H9 (cell line): Measurements from ENCODE around the gene CSDE1. TPM values are rescaled to one million over a fixed set of nuclear protein-coding genes. Genes with fewer than 3 reads are reported as not detected.

ENCODE experiments used
- DNase-seq: peaks from one replicate; pipeline ENCODE4 v3.0.0-alpha.2; 2017
- H2AFZ ChIP-seq: one replicate; pipeline ENCODE4 v1.6.1; 2013; ENCODE audit warnings: mild to moderate bottlenecking, low read length, control low read depth, moderate library complexity
- H2AK5ac ChIP-seq: 2 replicates; pipeline ENCODE4 v1.6.1; 2013; ENCODE audit warnings: low read length, control low read depth, mixed read lengths; ENCODE audit not compliant: insufficient read length
- H2BK120ac ChIP-seq: one replicate; pipeline ENCODE4 v1.6.1; 2013; ENCODE audit warnings: low read depth, mild to moderate bottlenecking, low read length, control low read depth, inconsistent platforms; ENCODE audit not compliant: poor library complexity, severe bottlenecking
- H2BK12ac ChIP-seq: 2 replicates; pipeline ENCODE4 v1.6.1; 2013; ENCODE audit warnings: low read length, control low read depth, mixed read lengths, low read depth; ENCODE audit not compliant: insufficient read length
- H2BK15ac ChIP-seq: 2 replicates; pipeline ENCODE4 v1.6.1; 2013; ENCODE audit warnings: low read depth, low read length, control low read depth
- H2BK20ac ChIP-seq: one replicate; pipeline ENCODE4 v1.6.1; 2013; ENCODE audit warnings: low read depth, mild to moderate bottlenecking, low read length, control low read depth, inconsistent platforms; ENCODE audit not compliant: poor library complexity, severe bottlenecking
- H2BK5ac ChIP-seq: 2 replicates; pipeline ENCODE4 v1.6.1; 2013; ENCODE audit warnings: low read length, control low read depth, mixed read lengths; ENCODE audit not compliant: insufficient read length
- H3K14ac ChIP-seq: 2 replicates; pipeline ENCODE4 v1.6.1; 2013; ENCODE audit warnings: low read length, control low read depth; ENCODE audit not compliant: insufficient read depth
- H3K18ac ChIP-seq: 2 replicates; pipeline ENCODE4 v1.6.1; 2013; ENCODE audit warnings: low read depth, mild to moderate bottlenecking, mixed read lengths, low read length, control low read depth; ENCODE audit not compliant: insufficient read length
- H3K23ac ChIP-seq: 2 replicates; pipeline ENCODE4 v1.6.1; 2013; ENCODE audit warnings: low read length, control low read depth, mixed read lengths, low read depth; ENCODE audit not compliant: insufficient read length
- H3K23me2 ChIP-seq: 2 replicates; pipeline ENCODE4 v1.6.1; 2013; ENCODE audit warnings: low read depth, mild to moderate bottlenecking, mixed read lengths, low read length, control low read depth; ENCODE audit not compliant: insufficient read length, poor library complexity, severe bottlenecking
- H3K27ac ChIP-seq: 2 replicates; pipeline ENCODE4 v1.5.1; 2013; ENCODE audit warnings: low read length, control low read depth, mixed read lengths, low read depth; ENCODE audit not compliant: insufficient read length
- H3K27me3 ChIP-seq: 2 replicates; pipeline ENCODE4 v1.6.1; 2013; ENCODE audit warnings: low read length, control low read depth, inconsistent platforms; ENCODE audit not compliant: insufficient read depth
- H3K4ac ChIP-seq: 2 replicates; pipeline ENCODE4 v1.6.1; 2013; ENCODE audit warnings: low read depth, mild to moderate bottlenecking, control low read depth, inconsistent platforms, low read length, moderate library complexity
- H3K4me1 ChIP-seq: 2 replicates; pipeline ENCODE4 v1.6.1; 2013; ENCODE audit warnings: low read length, control low read depth, inconsistent platforms; ENCODE audit not compliant: insufficient read depth
- H3K4me2 ChIP-seq: 2 replicates; pipeline ENCODE4 v1.6.1; 2013; ENCODE audit warnings: low read length, control low read depth, mixed read lengths; ENCODE audit not compliant: insufficient read length, insufficient read depth
- H3K56ac ChIP-seq: 2 replicates; pipeline ENCODE4 v1.6.1; 2013; ENCODE audit warnings: low read depth, mild to moderate bottlenecking, mixed read lengths, low read length, control low read depth; ENCODE audit not compliant: insufficient read length
- H3K79me1 ChIP-seq: 2 replicates; pipeline ENCODE4 v1.6.1; 2013; ENCODE audit warnings: low read depth, mild to moderate bottlenecking, moderate library complexity, low read length, control low read depth, inconsistent platforms; ENCODE audit not compliant: insufficient read depth, poor library complexity, severe bottlenecking
- H3K79me2 ChIP-seq: 2 replicates; pipeline ENCODE4 v1.6.1; 2013; ENCODE audit warnings: low read length, control low read depth, inconsistent platforms; ENCODE audit not compliant: insufficient read depth
- H3K9ac ChIP-seq: 2 replicates; pipeline ENCODE4 v1.6.1; 2013; ENCODE audit warnings: low read length, control low read depth, mixed read lengths; ENCODE audit not compliant: insufficient read length; ENCODE audit errors: extremely low read depth
- H3K9me3 ChIP-seq: one replicate; pipeline ENCODE4 v1.6.1; 2013; ENCODE audit warnings: low read depth, low read length, inconsistent platforms; ENCODE audit not compliant: control insufficient read depth
- H3T11ph ChIP-seq: one replicate; pipeline ENCODE4 v1.6.1; 2013; ENCODE audit warnings: mild to moderate bottlenecking, low read length, control low read depth, inconsistent platforms
- H4K20me1 ChIP-seq: one replicate; pipeline ENCODE4 v1.6.1; 2013; ENCODE audit not compliant: control insufficient read depth, insufficient read length, insufficient read depth
- H4K5ac ChIP-seq: 2 replicates; pipeline ENCODE4 v1.6.1; 2013; ENCODE audit warnings: low read depth, mild to moderate bottlenecking, mixed read lengths, low read length, control low read depth; ENCODE audit not compliant: insufficient read length
- H4K8ac ChIP-seq: replicated peaks from 2 replicates; pipeline ENCODE4 v1.6.1; 2013; ENCODE audit warnings: low read length, control low read depth, mixed read lengths, low read depth; ENCODE audit not compliant: insufficient read length
- H4K91ac ChIP-seq: 2 replicates; pipeline ENCODE4 v1.6.1; 2013; ENCODE audit warnings: low read depth, mild to moderate bottlenecking, moderate library complexity, mixed read lengths, low read length, control low read depth; ENCODE audit not compliant: insufficient read length
- H3K27ac Mint-ChIP-seq, 3 experiments: 2 replicates in 2 of 3; 3 replicates in 1 of 3; pipeline ENCODE4 v1.8.0; 2020 to 2021; ENCODE audit warnings: mixed read lengths in 3 of 3, mild to moderate bottlenecking in 1 of 3, moderate library complexity in 1 of 3
- H3K27me3 Mint-ChIP-seq: 2 replicates; pipeline ENCODE4 v1.8.0; 2021; ENCODE audit warnings: low read depth, mild to moderate bottlenecking, moderate library complexity, mixed read lengths
- H3K36me3 Mint-ChIP-seq, 3 experiments: 2 replicates in 2 of 3; 3 replicates in 1 of 3; pipeline ENCODE4 v1.8.0; 2020 to 2021; ENCODE audit warnings: low read depth in 3 of 3, mixed read lengths in 3 of 3; ENCODE audit not compliant: insufficient read depth in 1 of 3
- H3K4me1 Mint-ChIP-seq, 2 experiments: 2 replicates each; pipeline ENCODE4 v1.8.0; 2020; ENCODE audit warnings: mixed read lengths in 2 of 2
- H3K4me3 Mint-ChIP-seq, 2 experiments: 2 replicates in 1 of 2; 3 replicates in 1 of 2; pipeline ENCODE4 v1.8.0; 2020 to 2021; ENCODE audit warnings: mild to moderate bottlenecking in 2 of 2, mixed read lengths in 2 of 2, moderate library complexity in 1 of 2
- H3K9me3 Mint-ChIP-seq, 2 experiments: 2 replicates in 1 of 2; 3 replicates in 1 of 2; pipeline ENCODE4 v1.8.0; 2020; ENCODE audit warnings: mild to moderate bottlenecking in 2 of 2, mixed read lengths in 2 of 2, moderate library complexity in 1 of 2
- CTCF ChIP-seq: fragments of 200-600 bp; sonication (generic); conservative IDR thresholded peaks from 3 replicates; pipeline ENCODE4 v1.8.0; 2021; ENCODE audit warnings: antibody characterized with exemption, mild to moderate bottlenecking
- WGBS: extraction: QIAGEN DNeasy Blood & Tissue Kit; methylation state at CpG from one replicate; pipeline ENCODE4 v1.1.7; 2013; ENCODE audit warnings: missing lambda C conversion rate, low lambda C conversion rate, mixed read lengths; ENCODE audit not compliant: insufficient read length; ENCODE audit errors: extremely low coverage; 5-methylcytosine and 5-hydroxymethylcytosine counted together
- total RNA-seq: library from RNA; stranded (reverse); gene quantifications from 2 replicates; pipeline ENCODE4 v1.2.1, GENCODE V29; 2021

CSDE1 gene
- total RNA-seq, 1 experiment from 2014 or later, result 645 TPM

GRCh38 chr1:114677691-114678090, 80.1 kb downstream of the CSDE1 start:
- no peak overlapping the region for H2AK5ac ChIP-seq
- H4K20me1 ChIP-seq, result no peaks in the 10 kb centered on the region
- no peak overlapping the region for H2BK15ac ChIP-seq
- no peak for DNase-seq
- H4K8ac ChIP-seq, result no peak overlapping the region
- no peak overlapping the region for H3T11ph ChIP-seq
- no peaks in the 10 kb centered on the region for H3K9me3 ChIP-seq
- no peak for TF ChIP-seq CTCF
- H3K27me3 ChIP-seq, result no peaks in the 10 kb centered on the region
- H4K5ac ChIP-seq, result no peak overlapping the region
- Mint-ChIP-seq H3K4me3 (no peak overlapping the region), H3K4me1 (no peaks in the 10 kb centered on the region), H3K9me3 (no peaks in the 10 kb centered on the region), H3K27ac (no peak overlapping the region), H3K36me3 (no peaks in the 10 kb centered on the region), H3K27me3 (peaks cover 38% of the 10 kb centered on the region)
- no peak overlapping the region for H3K23ac ChIP-seq
- H3K4me1 ChIP-seq, result no peaks in the 10 kb centered on the region
- no peak overlapping the region for H3K27ac ChIP-seq
- H3K18ac ChIP-seq, result no peak overlapping the region
- no CpG with 5 or more reads among the region's 5 CpGs for WGBS
- H2BK20ac ChIP-seq, result no peak overlapping the region
- no peak overlapping the region for H2BK120ac ChIP-seq
- no peak overlapping the region for H3K9ac ChIP-seq
- no peak overlapping the region for H3K56ac ChIP-seq
- no peak overlapping the region for H3K14ac ChIP-seq
- H3K79me1 ChIP-seq, result no peaks in the 10 kb centered on the region
- H3K4me2 ChIP-seq, result no peak overlapping the region
- H4K91ac ChIP-seq, result no peak overlapping the region
- no peaks in the 10 kb centered on the region for H3K79me2 ChIP-seq
- H2BK5ac ChIP-seq, result no peak overlapping the region
- no peak overlapping the region for H3K4ac ChIP-seq
- no peaks in the 10 kb centered on the region for H3K23me2 ChIP-seq
- H2AFZ ChIP-seq, result no peak overlapping the region
- H2BK12ac ChIP-seq, result no peak overlapping the region
